ENCODE data around the gene DISC1.
"Not testable (repeated sequence)": the region's sequence is repeated elsewhere in the genome, so short reads cannot be mapped to it uniquely, and the experiment has no call there.

The DISC1 gene

DNA sequence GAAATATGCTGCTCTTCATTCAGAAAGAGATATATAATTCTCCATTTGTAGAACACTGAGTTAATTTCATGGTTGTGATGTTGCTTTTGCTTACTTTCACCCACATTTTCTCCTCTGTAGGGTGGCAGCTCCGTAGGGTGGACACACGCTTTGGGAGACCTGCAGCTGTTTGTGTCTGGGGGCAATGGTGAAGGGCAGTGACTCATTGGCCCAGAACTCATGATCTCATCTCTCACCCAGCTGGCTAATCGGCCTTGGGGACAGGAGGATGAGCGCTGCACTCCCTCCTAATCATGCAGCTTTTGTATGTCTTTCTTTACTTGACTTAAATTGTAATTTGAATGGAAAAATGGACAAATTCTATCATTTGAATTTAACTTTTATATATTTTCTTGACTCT is 9.6 kb downstream of the DISC1 start:
- DNase-seq (ENCODE audit: low spot score), result no peak

GRCh38 chr1:231636922-231637321 is 10.3 kb downstream of the DISC1 start:
- not testable (repeated sequence) for DNase-seq (ENCODE audit: low spot score)

DNA sequence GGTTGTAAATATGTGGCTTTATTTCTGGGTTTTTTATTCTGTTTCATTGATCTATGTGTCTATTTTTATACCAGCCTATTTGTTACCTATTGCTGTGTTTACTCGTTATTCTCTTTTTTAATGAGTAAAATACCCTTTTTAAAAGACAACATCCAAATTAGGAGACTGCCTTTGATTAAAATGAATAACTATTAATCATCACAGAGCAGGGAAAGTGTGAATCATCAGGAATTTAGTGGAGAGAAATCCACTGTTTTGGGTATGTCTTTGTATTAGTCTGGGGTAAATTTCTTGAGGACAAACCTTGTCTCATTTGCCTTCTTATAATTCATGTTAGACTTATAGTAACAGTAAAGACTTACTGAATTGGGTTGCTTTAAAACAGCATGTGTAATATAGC is 12.1 kb downstream of the DISC1 start:
- DNase-seq (ENCODE audit: low spot score), result no peak

DNA sequence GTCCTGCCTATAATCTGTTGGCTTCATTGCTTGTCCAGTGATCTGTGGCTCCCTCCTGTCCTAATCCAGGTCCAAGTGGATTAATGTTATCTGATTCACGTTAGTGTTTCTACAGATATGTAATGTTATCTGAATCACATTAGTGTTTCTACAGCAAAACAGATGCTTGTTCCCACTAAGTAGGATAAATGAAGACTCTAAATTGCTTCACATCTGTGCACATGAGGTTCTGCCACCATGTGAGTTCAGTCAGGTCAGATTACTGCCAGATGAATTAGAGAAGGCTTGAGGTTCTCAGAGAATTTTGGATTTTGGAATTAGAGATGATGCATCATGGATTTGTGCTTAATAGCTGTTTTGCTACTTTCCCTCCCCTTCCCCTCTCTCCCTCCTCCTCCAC is 13.2 kb downstream of the DISC1 start:
- no peak for DNase-seq (ENCODE audit: low spot score)

GRCh38 chr1:231641444-231641843 is 14.9 kb downstream of the DISC1 start:
- not testable (repeated sequence) for DNase-seq (ENCODE audit: low spot score)

DNA sequence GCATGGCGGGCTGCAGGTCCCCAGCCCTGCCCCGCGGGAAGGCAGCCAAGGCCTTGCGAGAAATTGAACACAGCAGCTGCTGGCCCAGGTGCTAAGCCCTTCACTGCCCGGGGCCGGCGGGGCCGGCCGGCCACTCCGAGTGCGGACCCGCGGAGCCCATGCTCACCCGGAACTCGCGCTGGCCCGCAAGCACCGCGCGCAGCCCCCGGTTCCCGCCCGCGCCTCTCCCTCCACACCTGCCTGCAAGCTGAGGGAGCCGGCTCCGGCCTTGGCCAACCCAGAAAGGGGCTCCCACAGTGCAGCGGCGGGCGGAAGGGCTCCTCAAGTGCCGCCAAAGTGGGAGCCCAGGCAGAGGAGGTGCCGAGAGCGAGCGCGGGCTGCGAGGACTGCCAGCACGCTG is 15.5 kb downstream of the DISC1 start:
- not testable (repeated sequence) for DNase-seq (ENCODE audit: low spot score)

DNA sequence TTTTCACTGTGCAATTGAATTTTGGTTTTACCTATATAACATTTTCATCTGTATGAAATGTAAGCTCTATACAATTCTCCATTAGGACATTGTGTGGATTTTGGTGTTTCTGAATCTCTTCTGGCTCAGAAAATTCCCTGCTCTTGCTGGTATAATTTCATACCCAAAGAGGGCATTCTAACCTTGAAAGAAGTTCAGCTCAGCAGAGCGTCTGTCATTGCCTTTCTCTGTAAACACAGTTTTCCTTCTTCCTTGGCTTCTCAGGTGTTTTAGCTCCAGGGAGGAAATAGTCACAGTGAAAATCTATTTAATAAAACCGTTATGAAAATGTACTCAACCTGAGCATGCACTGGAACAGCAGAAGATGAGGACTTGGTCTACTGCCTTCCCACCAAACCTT is 16.0 kb downstream of the DISC1 start:
- DNase-seq (ENCODE audit: low spot score), result peak; percentile 9

DNA sequence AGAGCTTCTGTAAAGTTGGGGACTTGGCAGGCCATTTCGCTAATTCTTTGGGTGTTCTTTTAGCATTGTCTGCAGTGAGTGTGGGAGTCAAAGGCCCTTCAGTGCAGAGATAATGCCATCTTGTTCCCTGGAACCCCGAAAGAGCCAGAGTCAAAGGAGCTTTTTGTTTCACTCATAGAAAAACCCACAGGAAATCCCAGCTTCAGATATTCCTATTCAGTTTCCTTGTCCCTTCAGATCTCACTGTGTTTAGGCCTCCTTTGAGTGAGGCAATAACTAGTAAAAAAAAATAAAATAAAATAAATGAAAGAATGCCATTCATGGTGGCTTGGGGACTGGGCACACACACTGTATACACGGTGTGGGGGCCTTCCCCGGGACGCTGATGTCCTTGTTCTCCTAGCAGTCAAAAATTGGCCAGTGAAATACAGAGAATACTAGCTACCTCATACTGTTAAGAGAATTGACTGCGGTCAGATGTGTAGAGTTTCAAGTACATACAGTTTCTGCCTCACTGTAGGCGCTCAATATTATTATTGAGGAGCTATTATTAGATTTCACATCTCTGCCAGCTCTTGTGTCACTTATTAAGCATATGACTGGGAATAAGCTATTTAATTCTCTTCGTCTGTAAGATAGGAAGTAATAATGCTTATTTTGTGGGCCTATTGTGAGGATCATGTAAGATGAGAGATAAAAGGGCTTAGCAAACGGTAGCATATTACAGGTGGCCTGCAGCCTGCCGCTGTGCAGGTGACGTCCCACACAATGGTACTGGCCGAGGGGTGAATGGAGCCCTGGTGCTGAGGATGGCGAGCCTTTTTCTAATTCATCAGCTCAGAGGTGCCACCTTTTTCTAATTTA is 16.7 kb downstream of the DISC1 start:
- peak; percentile 7 for DNase-seq (ENCODE audit: low spot score)

- DNase-seq (ENCODE audit: low spot score), result no peak
Measured at GRCh38 chr1:231643935-231644237, 17.3 kb downstream of the DISC1 start.

DNA sequence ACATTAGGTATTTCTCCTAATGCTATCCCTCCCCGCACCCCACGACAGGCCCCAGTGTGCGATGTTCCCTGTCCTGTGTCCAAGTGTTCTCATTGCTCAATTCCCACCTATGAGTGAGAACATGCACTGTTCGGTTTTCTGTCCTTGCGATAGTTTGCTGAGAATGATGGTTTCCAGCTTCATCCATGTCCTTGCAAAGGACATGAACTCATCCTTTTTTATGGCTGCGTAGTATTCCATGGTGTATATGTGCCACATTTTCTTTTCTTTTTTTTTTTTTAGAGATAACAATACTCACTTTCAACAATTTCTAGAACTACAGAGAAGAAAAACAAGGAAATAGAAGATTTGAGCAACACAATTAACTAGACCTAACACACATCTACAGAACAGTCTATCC is 19.0 kb downstream of the DISC1 start:
- DNase-seq (ENCODE audit: low spot score), result not testable (repeated sequence)

- DNase-seq (ENCODE audit: low spot score), result not testable (repeated sequence)
Measured at GRCh38 chr1:231646165-231646564, 19.6 kb downstream of the DISC1 start.

GRCh38 chr1:231651621-231652260 is 25.2 kb downstream of the DISC1 start:
- DNase-seq (ENCODE audit: low spot score), result not testable (repeated sequence)

- DNase-seq (ENCODE audit: low spot score), result no peak
Measured at GRCh38 chr1:231653632-231654031, 27.0 kb downstream of the DISC1 start.

- no peak for DNase-seq (ENCODE audit: low spot score)
Measured at GRCh38 chr1:231656741-231657140, 30.2 kb downstream of the DISC1 start.

DNA sequence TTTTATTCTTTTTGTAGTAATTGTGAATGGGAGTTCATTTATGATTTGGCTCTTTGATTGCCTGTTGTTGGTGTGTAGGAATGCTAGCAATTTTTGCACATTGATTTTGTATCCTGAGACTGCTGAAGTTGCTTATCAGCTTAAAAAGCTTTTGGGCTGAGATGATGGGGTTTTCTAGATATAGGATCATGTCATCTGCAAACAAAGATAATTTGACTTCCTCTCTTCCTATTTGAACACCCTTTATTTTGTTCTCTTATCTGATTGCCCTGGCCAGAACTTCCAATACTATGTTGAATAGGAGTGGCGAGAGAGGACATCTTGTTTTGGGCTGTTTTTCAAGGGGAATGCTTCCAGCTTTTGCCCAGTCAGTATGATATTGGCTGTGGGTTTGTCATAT is 31.6 kb downstream of the DISC1 start:
- not testable (repeated sequence) for DNase-seq (ENCODE audit: low spot score)

GRCh38 chr1:231660198-231660597 is 33.6 kb downstream of the DISC1 start:
- DNase-seq (ENCODE audit: low spot score), result no peak

DNA sequence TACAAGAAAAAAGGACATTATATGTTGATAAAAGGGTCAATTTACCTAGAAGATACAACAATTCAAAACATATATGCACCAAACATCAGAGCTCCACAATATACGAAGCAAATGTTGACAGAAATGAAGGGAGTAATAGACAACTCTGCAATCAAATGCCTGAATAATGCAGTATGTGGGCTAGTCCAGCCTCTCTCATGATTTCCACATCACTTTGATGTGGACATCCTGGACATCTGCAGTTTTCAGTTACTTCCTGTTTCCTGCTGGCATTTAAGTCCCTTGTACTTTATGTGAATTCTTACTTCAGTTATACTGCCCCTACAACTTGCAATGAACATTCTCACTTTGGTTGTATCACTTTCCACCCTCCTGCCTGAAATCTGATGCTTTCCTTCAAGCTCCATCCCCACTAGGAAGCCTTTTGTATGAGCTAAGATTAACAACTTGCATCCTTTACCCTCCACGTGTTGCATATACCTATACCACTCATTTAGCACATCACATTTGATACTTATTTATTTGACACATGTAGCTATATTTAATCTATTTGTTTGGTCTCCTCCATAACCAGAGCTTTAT is 36.7 kb downstream of the DISC1 start:
- DNase-seq (ENCODE audit: low spot score), result no peak

DNA sequence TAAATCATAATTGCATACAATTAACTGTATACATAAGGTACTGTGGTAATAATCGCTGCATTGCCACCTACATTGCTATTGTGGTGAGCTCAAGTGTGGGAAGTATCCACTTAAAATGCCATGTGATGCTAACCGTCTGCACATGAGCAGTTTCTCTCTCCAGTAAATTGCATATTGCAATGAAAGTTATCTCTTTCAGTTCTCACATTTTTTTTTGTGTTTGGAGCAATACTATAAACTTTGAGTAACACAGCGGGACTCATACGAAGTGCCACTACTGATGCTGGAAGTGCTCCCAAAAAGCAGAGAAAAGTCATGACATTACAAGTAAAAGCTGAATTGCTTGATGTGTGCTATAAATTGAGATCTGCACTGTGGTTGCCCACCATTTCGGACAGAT is 38.5 kb downstream of the DISC1 start:
- DNase-seq (ENCODE audit: low spot score), result no peak

GRCh38 chr1:231665726-231666125 is 39.1 kb downstream of the DISC1 start:
- DNase-seq (ENCODE audit: low spot score), result no peak

- no peak for DNase-seq (ENCODE audit: low spot score)
Measured at GRCh38 chr1:231666220-231666936, 39.8 kb downstream of the DISC1 start.

GRCh38 chr1:231666937-231667608 is 40.5 kb downstream of the DISC1 start:
- DNase-seq (ENCODE audit: low spot score), result no peak

- no peak for DNase-seq (ENCODE audit: low spot score)
Measured at GRCh38 chr1:231667896-231668506, 41.4 kb downstream of the DISC1 start.
